IPS-18a (cell line): ENCODE data around the gene ST3GAL3.

ENCODE experiments used
- H3K27ac ChIP-seq: one replicate; pipeline ENCODE4 v1.5.1; 2013; ENCODE audit warnings: low read length
- H3K27me3 ChIP-seq: one replicate; pipeline ENCODE4 v1.6.1; 2013; ENCODE audit warnings: mild to moderate bottlenecking, low read length; ENCODE audit not compliant: control insufficient read depth, insufficient read depth
- H3K36me3 ChIP-seq: one replicate; pipeline ENCODE4 v1.6.1; 2013; ENCODE audit warnings: low read depth, low read length; ENCODE audit not compliant: control insufficient read depth
- H3K4me1 ChIP-seq: one replicate; pipeline ENCODE4 v1.6.1; 2013; ENCODE audit warnings: low read depth, low read length; ENCODE audit not compliant: control insufficient read depth
- H3K4me3 ChIP-seq: one replicate; pipeline ENCODE4 v1.5.1; 2013; ENCODE audit warnings: low read length
- H3K9ac ChIP-seq: one replicate; pipeline ENCODE4 v1.6.1; 2013; ENCODE audit warnings: mild to moderate bottlenecking, low read length, moderate library complexity
- H3K9me3 ChIP-seq: one replicate; pipeline ENCODE4 v1.6.1; 2013; ENCODE audit warnings: low read depth, low read length; ENCODE audit not compliant: control insufficient read depth

ST3GAL3 gene

DNA sequence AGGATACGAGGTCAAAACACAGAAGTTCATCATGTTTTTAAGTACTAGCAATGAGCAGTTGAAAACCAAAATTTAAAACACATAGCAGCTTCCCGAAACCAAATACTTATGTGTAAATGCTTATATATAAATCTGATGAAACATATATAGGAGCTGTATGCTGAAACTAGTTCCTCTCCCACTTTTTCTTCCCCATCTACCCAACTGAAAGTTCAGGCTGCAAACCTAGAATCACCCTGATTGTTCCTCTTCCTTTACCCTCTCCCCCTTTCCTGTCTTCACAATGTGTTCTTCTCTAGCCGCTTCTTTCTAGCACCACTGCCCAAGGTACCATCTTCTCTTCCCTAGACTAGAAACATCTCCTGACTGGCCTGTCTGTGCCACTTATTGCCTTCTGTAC lies 90.6 kb downstream of the ST3GAL3 start:
- no peak overlapping the region for H3K4me3 ChIP-seq
- H3K9me3 ChIP-seq: no peaks in the 10 kb centered on the region
- no peaks in the 10 kb centered on the region for H3K36me3 ChIP-seq
- H3K27me3 ChIP-seq: no peaks in the 10 kb centered on the region
- H3K4me1 ChIP-seq: no peaks in the 10 kb centered on the region
- no peak overlapping the region for H3K9ac ChIP-seq
- no peak overlapping the region for H3K27ac ChIP-seq

DNA sequence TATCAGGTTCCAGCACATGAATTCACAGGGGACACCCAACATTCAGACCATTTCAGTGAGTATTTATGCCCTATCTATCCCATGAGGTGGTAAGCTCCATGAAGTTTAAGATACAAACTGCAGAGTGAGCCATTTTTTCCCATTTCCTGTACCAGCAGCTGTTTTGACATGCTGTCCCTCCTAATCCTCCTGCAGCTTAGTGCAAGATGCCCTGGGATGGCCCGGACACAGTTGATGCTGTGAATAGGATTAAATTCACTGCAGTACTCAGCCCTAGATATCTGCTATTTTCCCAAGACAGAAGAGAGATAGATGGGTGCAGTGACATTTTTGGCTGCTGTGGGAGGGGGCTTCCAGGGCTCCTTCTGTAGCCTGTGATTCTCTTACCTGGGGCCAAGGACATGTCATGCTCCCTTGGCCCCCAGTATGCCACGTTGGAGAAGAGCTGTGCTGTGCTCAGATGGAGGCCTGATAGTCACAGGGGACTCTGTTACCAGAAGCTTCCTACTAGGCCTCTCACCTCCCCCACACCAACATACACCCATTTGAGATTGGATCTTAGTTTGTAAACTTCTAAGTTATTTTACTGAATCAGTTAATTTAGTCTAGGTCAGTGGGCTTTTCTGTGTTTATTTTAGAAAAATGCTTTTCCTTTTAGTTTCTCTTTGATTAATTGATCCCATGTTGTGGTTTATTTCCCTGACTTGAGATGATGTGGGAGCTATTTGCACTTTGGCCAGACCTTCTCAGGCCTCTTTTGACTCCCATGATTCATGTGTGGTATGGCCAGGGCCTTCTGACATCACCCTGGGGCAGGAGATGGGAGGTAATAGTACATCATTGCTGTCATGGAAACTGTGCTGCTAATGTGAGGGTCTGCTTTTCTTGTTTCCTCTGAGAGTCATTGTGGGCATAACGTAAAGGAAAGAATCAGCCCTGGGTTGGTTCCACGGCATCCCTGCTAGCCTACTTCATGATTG lies 92.6 kb downstream of the ST3GAL3 start:
- Histone ChIP-seq H3K4me1 (no peaks in the 10 kb centered on the region), H3K4me3 (no peak overlapping the region), H3K27me3 (no peaks in the 10 kb centered on the region), H3K9ac (no peak overlapping the region), H3K36me3 (no peaks in the 10 kb centered on the region), H3K27ac (no peak overlapping the region), H3K9me3 (no peaks in the 10 kb centered on the region)

DNA sequence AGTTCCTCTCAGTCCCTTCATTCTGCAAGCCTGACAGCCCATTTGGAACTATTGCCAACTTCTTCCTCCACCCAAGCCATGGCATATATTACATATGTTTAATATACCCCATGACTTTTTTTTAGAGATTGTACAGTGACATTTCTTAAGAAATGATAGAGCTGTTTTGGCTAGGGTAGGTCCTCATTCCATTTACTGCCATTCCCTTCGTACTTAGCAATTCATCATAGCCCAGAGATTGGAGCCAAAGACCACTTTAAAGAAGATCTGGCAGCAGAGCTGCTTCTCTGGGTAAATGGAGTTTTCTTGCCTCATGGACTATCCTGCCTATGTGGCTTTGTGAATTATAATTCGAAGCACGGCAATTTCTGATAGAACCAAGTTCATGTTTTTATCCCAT lies 93.4 kb downstream of the ST3GAL3 start:
- Histone ChIP-seq H3K4me3 (no peak overlapping the region), H3K9ac (no peak overlapping the region), H3K4me1 (no peaks in the 10 kb centered on the region), H3K27me3 (no peaks in the 10 kb centered on the region), H3K27ac (no peak overlapping the region), H3K36me3 (no peaks in the 10 kb centered on the region), H3K9me3 (no peaks in the 10 kb centered on the region)

GRCh38 chr1:43801203-43801602 lies 93.9 kb downstream of the ST3GAL3 start:
- H3K9ac ChIP-seq: no peak overlapping the region
- H3K27ac ChIP-seq: no peak overlapping the region
- no peaks in the 10 kb centered on the region for H3K36me3 ChIP-seq

DNA sequence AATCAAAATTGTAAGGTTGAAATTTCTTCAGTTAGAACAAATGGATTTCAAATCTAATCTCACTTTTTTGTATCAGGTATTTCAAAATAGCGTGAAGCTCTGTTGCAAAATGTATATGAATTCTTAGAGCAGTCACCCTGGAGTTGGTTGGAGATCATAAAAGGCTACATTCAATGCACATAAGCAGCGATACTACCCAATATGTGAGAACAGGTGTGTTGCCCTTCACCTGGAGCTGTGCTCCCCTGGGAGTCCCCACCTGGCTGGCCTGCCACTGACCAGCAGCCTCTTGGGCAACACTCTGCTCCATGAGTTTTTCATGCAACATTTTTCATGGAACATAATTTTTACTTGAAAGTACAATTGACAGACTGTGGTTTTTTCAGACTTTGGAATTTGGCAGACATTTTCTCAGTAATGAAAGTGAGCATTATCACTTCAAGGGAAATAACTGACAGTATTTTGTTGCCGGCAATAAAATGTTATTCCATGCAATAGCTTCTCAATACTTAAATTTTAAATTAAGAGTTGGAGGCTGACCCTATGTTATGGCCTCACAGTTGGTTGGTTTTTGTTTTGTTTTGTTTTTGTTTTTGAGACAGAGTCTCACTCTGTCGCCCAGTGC lies 95.1 kb downstream of the ST3GAL3 start:
- Histone ChIP-seq H3K4me1 (no peaks in the 10 kb centered on the region), H3K36me3 (no peaks in the 10 kb centered on the region), H3K4me3 (no peak overlapping the region), H3K27ac (no peak overlapping the region), H3K27me3 (no peaks in the 10 kb centered on the region), H3K9me3 (no peaks in the 10 kb centered on the region), H3K9ac (no peak overlapping the region)

More at GRCh38 chr1:43801203-43801602, 93.9 kb downstream of the ST3GAL3 start:
- no peaks in the 10 kb centered on the region for H3K9me3 ChIP-seq
- no peaks in the 10 kb centered on the region for H3K27me3 ChIP-seq
- H3K4me3 ChIP-seq: no peak overlapping the region
- no peaks in the 10 kb centered on the region for H3K4me1 ChIP-seq

- no peaks in the 10 kb centered on the region for H3K4me1 ChIP-seq
- H3K9ac ChIP-seq: no peak overlapping the region
- no peaks in the 10 kb centered on the region for H3K36me3 ChIP-seq
- no peak overlapping the region for H3K27ac ChIP-seq
- H3K9me3 ChIP-seq: no peaks in the 10 kb centered on the region
- H3K27me3 ChIP-seq: no peaks in the 10 kb centered on the region
- no peak overlapping the region for H3K4me3 ChIP-seq
These were observed 95.8 kb downstream of the ST3GAL3 start for GRCh38 chr1:43803105-43803504.

DNA sequence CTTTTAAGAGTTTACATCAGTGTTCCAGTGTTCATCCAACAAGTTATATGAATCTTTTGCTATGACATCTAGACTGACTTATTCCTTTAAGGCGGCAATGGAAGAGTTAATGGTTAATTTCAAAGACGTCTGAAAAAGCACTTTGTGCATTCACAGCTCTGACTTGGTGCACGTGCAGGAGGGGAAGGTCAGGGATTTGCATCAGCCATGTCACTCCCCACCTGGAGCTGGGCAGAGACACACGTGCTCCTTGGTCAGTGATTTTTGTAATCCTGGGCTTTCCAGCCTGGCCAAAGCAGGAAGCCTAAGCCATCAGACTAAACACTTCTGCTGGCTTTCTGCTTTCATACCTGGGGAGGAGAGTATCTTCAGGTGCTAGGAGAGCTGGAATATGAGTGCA lies 96.3 kb downstream of the ST3GAL3 start:
- Histone ChIP-seq H3K27ac (no peak overlapping the region), H3K36me3 (no peaks in the 10 kb centered on the region), H3K9ac (no peak overlapping the region), H3K4me1 (no peaks in the 10 kb centered on the region), H3K27me3 (no peaks in the 10 kb centered on the region), H3K4me3 (no peak overlapping the region), H3K9me3 (no peaks in the 10 kb centered on the region)

DNA sequence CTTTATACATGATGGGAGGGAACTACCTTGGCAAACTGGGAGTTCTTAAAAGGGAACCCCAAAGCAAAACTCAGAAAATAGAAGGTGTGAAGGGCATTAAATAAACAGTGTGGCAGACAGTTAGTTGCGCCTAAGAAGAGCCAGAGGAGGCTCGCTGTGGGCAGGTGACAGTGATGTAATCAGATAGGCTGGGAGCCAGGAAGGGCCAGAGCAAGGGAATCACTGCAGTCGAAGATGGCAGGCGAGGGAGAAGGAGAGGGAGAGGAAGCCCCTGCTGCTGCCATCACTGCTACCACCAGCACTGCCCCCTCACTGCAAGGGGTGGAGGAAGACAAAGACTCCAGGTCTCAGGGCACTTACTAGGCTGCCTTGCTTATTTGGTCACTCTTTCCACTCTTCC lies 97.2 kb downstream of the ST3GAL3 start:
- Histone ChIP-seq H3K4me3 (no peak overlapping the region), H3K9ac (no peak overlapping the region), H3K4me1 (no peaks in the 10 kb centered on the region), H3K9me3 (no peaks in the 10 kb centered on the region), H3K36me3 (no peaks in the 10 kb centered on the region), H3K27me3 (no peaks in the 10 kb centered on the region), H3K27ac (no peak overlapping the region)

GRCh38 chr1:43805340-43805739 lies 98.0 kb downstream of the ST3GAL3 start:
- no peaks in the 10 kb centered on the region for H3K27me3 ChIP-seq
- no peak overlapping the region for H3K27ac ChIP-seq
- no peak overlapping the region for H3K4me3 ChIP-seq
- H3K36me3 ChIP-seq: no peaks in the 10 kb centered on the region
- H3K9ac ChIP-seq: no peak overlapping the region
- H3K9me3 ChIP-seq: no peaks in the 10 kb centered on the region
- no peaks in the 10 kb centered on the region for H3K4me1 ChIP-seq

GRCh38 chr1:43806183-43806582 lies 98.8 kb downstream of the ST3GAL3 start:
- Histone ChIP-seq H3K9me3 (no peaks in the 10 kb centered on the region), H3K4me3 (no peak overlapping the region), H3K27me3 (no peaks in the 10 kb centered on the region), H3K9ac (no peak overlapping the region), H3K4me1 (no peaks in the 10 kb centered on the region), H3K36me3 (no peaks in the 10 kb centered on the region), H3K27ac (no peak overlapping the region)

GRCh38 chr1:43809097-43809673 lies 101.8 kb downstream of the ST3GAL3 start:
- H3K4me3 ChIP-seq: no peak overlapping the region
- no peaks in the 10 kb centered on the region for H3K9me3 ChIP-seq
- peaks cover 8% of the 10 kb centered on the region for H3K4me1 ChIP-seq
- no peak overlapping the region for H3K9ac ChIP-seq
- H3K27ac ChIP-seq: no peak overlapping the region
- no peaks in the 10 kb centered on the region for H3K36me3 ChIP-seq
- no peaks in the 10 kb centered on the region for H3K27me3 ChIP-seq
